GM18909 (cell line): ENCODE measurements around the gene PROZ.

ENCODE experiments used
- ATAC-seq: cut with Tn5 transposase; IDR thresholded peaks from one replicate; pipeline ENCODE4 v1.9.1; 2021; ENCODE audit warnings: mild to moderate bottlenecking; ENCODE audit not compliant: unreplicated experiment, poor library complexity

Gene PROZ

GRCh38 chr13:113220877-113221276, 62.4 kb downstream of the PROZ start:
- ATAC-seq, result no peak
